Neural cell (in vitro differentiated cells): ENCODE data around the gene ELP5.

Source experiments
- CTCF ChIP-seq: fragments of 450-650 bp; IDR thresholded peaks from 2 replicates; pipeline ENCODE4 v1.5.1; 2014; ENCODE audit warnings: antibody characterized with exemption, mild to moderate bottlenecking, moderate library complexity; ENCODE audit not compliant: poor library complexity, severe bottlenecking
- EZH2 ChIP-seq: fragments of 200-600, 300-800 bp; shearing (Covaris generic), sonication (generic); IDR thresholded peaks from 2 replicates; pipeline ENCODE4 v1.6.1; 2014; ENCODE audit warnings: antibody characterized with exemption, low read length, borderline replicate concordance, mild to moderate bottlenecking; ENCODE audit not compliant: insufficient read depth, poor library complexity, severe bottlenecking
- MXI1 ChIP-seq: fragments of 450-650 bp; conservative IDR thresholded peaks from 2 replicates; pipeline ENCODE4 v1.6.1; 2014; ENCODE audit warnings: antibody characterized with exemption, mild to moderate bottlenecking; ENCODE audit not compliant: poor library complexity, severe bottlenecking
- POLR2AphosphoS5 ChIP-seq: IDR thresholded peaks from 2 replicates; pipeline ENCODE4 v1.6.1; 2012
- RAD21 ChIP-seq: fragments of 450-650 bp; conservative IDR thresholded peaks from 2 replicates; pipeline ENCODE4 v1.6.1; 2014; ENCODE audit warnings: antibody characterized with exemption, mild to moderate bottlenecking, moderate library complexity
- REST ChIP-seq: IDR thresholded peaks from 2 replicates; pipeline ENCODE4 v1.6.1; 2012; ENCODE audit warnings: borderline replicate concordance
- SMC3 ChIP-seq: fragments of 450-650 bp; conservative IDR thresholded peaks from 2 replicates; pipeline ENCODE4 v1.6.1; 2014; ENCODE audit warnings: antibody characterized with exemption, mild to moderate bottlenecking, moderate library complexity; ENCODE audit not compliant: poor library complexity
- TAF1 ChIP-seq: IDR thresholded peaks from 2 replicates; pipeline ENCODE4 v1.6.1; 2012; ENCODE audit warnings: low read depth

GRCh38 chr17:7236808-7237207 is 15.2 kb upstream of the ELP5 start:
- TF ChIP-seq TAF1 (no peak), CTCF (no peak), POLR2AphosphoS5 (no peak), EZH2 (no peak), MXI1 (no peak), RAD21 (no peak), SMC3 (no peak), REST (no peak)
